Measurements from ENCODE around the gene CLEC4G. TPM values are rescaled to one million over a fixed set of nuclear protein-coding genes. Genes with fewer than 3 reads are reported as not detected.
A peak's percentile ranks its signal among the peaks of the same experiment; 100 is the strongest.

The CLEC4G gene
- total RNA-seq, 3 donors from 2014 or later (not counting 1 experiment from before 2014, with no cell fraction given): not detected

GRCh38 chr19:7718668-7719067 lies 13.2 kb downstream of the CLEC4G start:
- Histone ChIP-seq H3K36me3 (ENCODE audit: control insufficient read depth, insufficient read depth, low read length) (no peaks in the 10 kb centered on the region), H3K27me3 (ENCODE audit: control insufficient read depth, insufficient read depth, low read length) (no peaks in the 10 kb centered on the region), H3K4me3 (ENCODE audit: low read length) (no peak overlapping the region), H3K4me1 (ENCODE audit: control insufficient read depth, insufficient read depth, low read length) (peaks cover 10% of the 10 kb centered on the region), H3K9me3 (ENCODE audit: control insufficient read depth, insufficient read depth, low read length) (peaks cover 4% of the 10 kb centered on the region), H3K27ac (ENCODE audit: low read length) (no peak overlapping the region)
- Mint-ChIP-seq H3K4me3 (no peak overlapping the region), H3K9me3 (no peaks in the 10 kb centered on the region), H3K27me3 (ENCODE audit: low read depth in 2 of 2) (peaks cover 0 to 5% of the 10 kb centered on the region in 2 donors), H3K4me1 (no peaks in the 10 kb centered on the region), H3K36me3 (no peaks in the 10 kb centered on the region), H3K27ac (no peak overlapping the region)
- TF ChIP-seq CTCF (IDR thresholded peaks at IDR 0.05): no peak
- intact Hi-C loops (cut with micrococcal nuclease): no loop called here
- 27% methylated on average over 8 of the region's 8 CpGs for WGBS (ENCODE audit: insufficient coverage)
- ATAC-seq (peak in 1 of 3 donors; percentile 48), DNase-seq (peak in 1 of 2 donors; percentile 57)

DNA sequence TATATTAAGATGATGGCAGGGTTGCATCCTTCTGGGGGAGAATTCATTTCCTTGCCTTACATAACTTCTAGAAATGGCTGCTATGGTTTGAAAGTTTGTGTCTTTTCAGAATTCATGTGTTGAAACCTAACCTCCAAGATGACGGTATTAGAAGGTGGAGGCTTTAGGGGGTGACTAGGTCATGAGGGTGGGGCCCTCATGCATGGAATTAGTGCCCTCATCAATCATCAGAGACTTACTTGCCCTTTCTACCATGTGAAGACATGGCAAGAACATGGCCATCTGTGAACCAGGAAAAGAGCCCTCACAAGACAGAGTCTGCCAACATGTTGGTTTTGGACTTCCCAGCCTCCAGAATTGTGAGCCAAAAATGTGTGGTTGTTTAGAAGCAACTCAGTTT lies 15.1 kb downstream of the CLEC4G start:
- Mint-ChIP-seq H3K27ac (no peak overlapping the region), H3K9me3 (no peaks in the 10 kb centered on the region), H3K4me1 (no peaks in the 10 kb centered on the region), H3K4me3 (no peak overlapping the region), H3K36me3 (no peaks in the 10 kb centered on the region), H3K27me3 (ENCODE audit: low read depth in 2 of 2) (peaks cover 0 to 5% of the 10 kb centered on the region in 2 donors)
- Histone ChIP-seq H3K4me1 (ENCODE audit: control insufficient read depth, insufficient read depth, low read length) (peaks cover 10% of the 10 kb centered on the region), H3K4me3 (ENCODE audit: low read length) (no peak overlapping the region), H3K9me3 (ENCODE audit: control insufficient read depth, insufficient read depth, low read length) (peaks cover 4% of the 10 kb centered on the region), H3K27me3 (ENCODE audit: control insufficient read depth, insufficient read depth, low read length) (no peaks in the 10 kb centered on the region), H3K27ac (ENCODE audit: low read length) (no peak overlapping the region), H3K36me3 (ENCODE audit: control insufficient read depth, insufficient read depth, low read length) (no peaks in the 10 kb centered on the region)
- DNase-seq (no peak), ATAC-seq (no peak)
- no peak for TF ChIP-seq CTCF (IDR thresholded peaks at IDR 0.05)
- 100% methylated on average over 1 of the region's 1 CpG for WGBS (ENCODE audit: insufficient coverage)
- intact Hi-C loops (cut with micrococcal nuclease): no loop called here

DNA sequence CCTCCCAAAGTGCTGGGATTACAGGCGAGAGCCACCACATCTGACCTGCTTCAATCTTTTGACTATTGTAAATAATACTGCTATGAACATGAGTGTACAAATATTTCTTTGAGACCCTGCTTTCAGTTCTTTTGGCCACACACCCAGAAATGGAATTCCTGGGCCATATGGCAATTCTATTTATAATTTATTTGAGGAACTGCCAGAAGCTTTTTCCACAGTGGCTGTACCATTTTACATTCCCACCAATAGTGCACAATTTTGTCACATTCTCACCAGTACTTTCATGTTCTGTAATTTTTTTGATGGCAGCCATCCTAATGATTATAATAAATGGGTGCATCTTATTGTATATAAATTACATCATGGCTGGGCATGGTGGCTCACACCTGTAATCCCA lies 16.2 kb downstream of the CLEC4G start:
- WGBS (ENCODE audit: insufficient coverage): 100% methylated on average over 1 of the region's 1 CpG
- H3K4me3 Mint-ChIP-seq: no peak overlapping the region
- DNase-seq (no peak), ATAC-seq (no peak)
- no peak overlapping the region for H3K27ac ChIP-seq (ENCODE audit: low read length)
- peaks cover 10% of the 10 kb centered on the region for H3K4me1 ChIP-seq (ENCODE audit: control insufficient read depth, insufficient read depth, low read length)
- TF ChIP-seq CTCF (IDR thresholded peaks at IDR 0.05): no peak
- no peaks in the 10 kb centered on the region for H3K9me3 Mint-ChIP-seq
- no peaks in the 10 kb centered on the region for H3K27me3 ChIP-seq (ENCODE audit: control insufficient read depth, insufficient read depth, low read length)
- H3K27me3 Mint-ChIP-seq (ENCODE audit: low read depth in 2 of 2): peaks cover 0 to 5% of the 10 kb centered on the region in 2 donors
- no peaks in the 10 kb centered on the region for H3K4me1 Mint-ChIP-seq
- intact Hi-C loops (cut with micrococcal nuclease): no loop called here
- no peaks in the 10 kb centered on the region for H3K36me3 ChIP-seq (ENCODE audit: control insufficient read depth, insufficient read depth, low read length)
- no peaks in the 10 kb centered on the region for H3K36me3 Mint-ChIP-seq
- H3K4me3 ChIP-seq (ENCODE audit: low read length): no peak overlapping the region
- peaks cover 4% of the 10 kb centered on the region for H3K9me3 ChIP-seq (ENCODE audit: control insufficient read depth, insufficient read depth, low read length)
- H3K27ac Mint-ChIP-seq: no peak overlapping the region

DNA sequence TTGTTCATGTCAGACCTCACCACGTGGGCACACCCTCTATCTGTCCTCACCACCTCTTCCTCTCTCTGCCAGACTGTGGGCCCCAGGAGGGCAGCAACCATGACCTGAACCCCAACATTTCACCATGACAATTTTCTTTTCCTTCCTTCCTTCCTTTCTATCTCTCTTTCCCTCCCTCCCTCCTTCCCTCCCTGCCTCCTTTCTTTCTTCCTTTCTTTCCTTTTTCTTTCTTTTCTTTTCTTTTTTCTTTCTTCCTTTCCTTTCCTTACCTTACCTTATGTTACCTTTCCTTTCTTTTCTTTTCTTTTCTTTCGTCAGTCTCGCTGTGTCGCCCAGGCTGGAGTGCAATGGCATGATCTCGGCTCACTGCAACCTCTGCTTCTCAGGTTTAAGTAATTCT lies 21.3 kb downstream of the CLEC4G start:
- Mint-ChIP-seq H3K4me1 (peaks cover 14% of the 10 kb centered on the region in 2 donors), H3K27ac (no peak overlapping the region), H3K4me3 (no peak overlapping the region), H3K27me3 (ENCODE audit: low read depth in 2 of 2) (peaks cover 0 to 3% of the 10 kb centered on the region in 2 donors), H3K9me3 (no peaks in the 10 kb centered on the region), H3K36me3 (no peaks in the 10 kb centered on the region)
- intact Hi-C loops (cut with micrococcal nuclease): no loop called here
- Histone ChIP-seq H3K27me3 (ENCODE audit: control insufficient read depth, insufficient read depth, low read length) (no peaks in the 10 kb centered on the region), H3K4me1 (ENCODE audit: control insufficient read depth, insufficient read depth, low read length) (peaks cover 26% of the 10 kb centered on the region), H3K27ac (ENCODE audit: low read length) (no peak overlapping the region), H3K4me3 (ENCODE audit: low read length) (no peak overlapping the region), H3K36me3 (ENCODE audit: control insufficient read depth, insufficient read depth, low read length) (no peaks in the 10 kb centered on the region), H3K9me3 (ENCODE audit: control insufficient read depth, insufficient read depth, low read length) (no peaks in the 10 kb centered on the region)
- DNase-seq: no peak
- 78% methylated on average over 5 of the region's 5 CpGs for WGBS (ENCODE audit: insufficient coverage)
- no peak for TF ChIP-seq CTCF (IDR thresholded peaks at IDR 0.05)
- no peak for ATAC-seq

All from natural killer cell (primary cell).